Endodermal cell (in vitro differentiated cells): ENCODE measurements around the gene ARHGEF2. TPM values are rescaled to one million over a fixed set of nuclear protein-coding genes. Genes with fewer than 3 reads are reported as not detected.

ENCODE experiments used
- DNase-seq: peaks from one replicate; pipeline ENCODE4 v3.0.0-alpha.2; 2017
- H3K27ac ChIP-seq: 2 replicates; pipeline ENCODE4 v1.5.1; 2013; ENCODE audit warnings: mild to moderate bottlenecking, low read depth, low read length, moderate library complexity
- H3K27me3 ChIP-seq: 2 replicates; pipeline ENCODE4 v1.6.1; 2013; ENCODE audit warnings: mild to moderate bottlenecking, low read length, moderate library complexity; ENCODE audit not compliant: insufficient read depth, control insufficient read depth, poor library complexity, severe bottlenecking
- H3K36me3 ChIP-seq: 2 replicates; pipeline ENCODE4 v1.7.0; 2013; ENCODE audit warnings: mild to moderate bottlenecking, low read length, moderate library complexity; ENCODE audit not compliant: control insufficient read depth, insufficient read depth
- H3K4me1 ChIP-seq: one replicate; pipeline ENCODE4 v1.7.0; 2013; ENCODE audit warnings: low read length; ENCODE audit not compliant: control insufficient read depth, insufficient read depth
- H3K4me3 ChIP-seq: 2 replicates; pipeline ENCODE4 v1.5.1; 2013; ENCODE audit warnings: mild to moderate bottlenecking, low read length, moderate library complexity
- H3K9ac ChIP-seq: 2 replicates; pipeline ENCODE4 v1.6.1; 2013; ENCODE audit warnings: mild to moderate bottlenecking, low read length, moderate library complexity; ENCODE audit not compliant: poor library complexity, severe bottlenecking; ENCODE audit errors: extremely low read depth
- H3K9me3 ChIP-seq: 2 replicates; pipeline ENCODE4 v1.6.1; 2013; ENCODE audit warnings: mild to moderate bottlenecking, low read length, moderate library complexity; ENCODE audit not compliant: control insufficient read depth
- H3K27ac Mint-ChIP-seq: 2 replicates; pipeline ENCODE4 v1.8.0; 2020; ENCODE audit warnings: mixed read lengths
- H3K27me3 Mint-ChIP-seq: 2 replicates; pipeline ENCODE4 v1.8.0; 2021; ENCODE audit warnings: mild to moderate bottlenecking, mixed read lengths; ENCODE audit not compliant: insufficient read depth
- H3K36me3 Mint-ChIP-seq: 2 replicates; pipeline ENCODE4 v1.8.0; 2020; ENCODE audit warnings: low read depth, mixed read lengths
- H3K4me1 Mint-ChIP-seq: 2 replicates; pipeline ENCODE4 v1.8.0; 2020; ENCODE audit warnings: mixed read lengths
- H3K4me3 Mint-ChIP-seq: 2 replicates; pipeline ENCODE4 v1.8.0; 2020; ENCODE audit warnings: mild to moderate bottlenecking, moderate library complexity, mixed read lengths
- H3K9me3 Mint-ChIP-seq: 2 replicates; pipeline ENCODE4 v1.8.0; 2020; ENCODE audit warnings: mild to moderate bottlenecking, mixed read lengths
- CTCF ChIP-seq: fragments of 200-600 bp; sonication (generic); conservative IDR thresholded peaks from 2 replicates; pipeline ENCODE4 v1.5.0; 2021; ENCODE audit warnings: antibody characterized with exemption, mild to moderate bottlenecking
- WGBS, 2 experiments: methylation state at CpG; one replicate each; pipeline versions ENCODE4 v1.1.5 to v1.1.7; 2013; ENCODE audit warnings: missing lambda C conversion rate in 2 of 2, mixed read lengths in 1 of 2; ENCODE audit not compliant: insufficient coverage in 1 of 2, insufficient read length in 1 of 2; 5-methylcytosine and 5-hydroxymethylcytosine counted together
- total RNA-seq, 2 donors: library from RNA; stranded (reverse); fragmentation: NEBNext Ultra II Directional in 1 of 2; extraction: Animal tissue kit (Norgen Biotek cat#: 25700) in 1 of 2; gene quantifications; 2 replicates in 1 of 2; 3 replicates in 1 of 2; pipeline ENCODE4 v1.2.1, GENCODE V29; 2021

The ARHGEF2 gene
- total RNA-seq, 2 donors from 2014 or later, result 134 to 147 TPM

GRCh38 chr1:155979597-155980343, 1.4 kb upstream of the ARHGEF2 start:
- no peaks in the 10 kb centered on the region for H3K9me3 Mint-ChIP-seq
- no peaks in the 10 kb centered on the region for H3K27me3 ChIP-seq
- no peaks in the 10 kb centered on the region for H3K36me3 Mint-ChIP-seq
- DNase-seq, result no peak
- peaks cover 55% of the 10 kb centered on the region for H3K4me1 Mint-ChIP-seq
- peaks cover 21% of the 10 kb centered on the region for H3K4me1 ChIP-seq
- peaks cover under 1% of the 10 kb centered on the region for H3K36me3 ChIP-seq
- H3K9me3 ChIP-seq, result no peaks in the 10 kb centered on the region
- no peak overlapping the region for H3K9ac ChIP-seq
- H3K27ac ChIP-seq, result no peak overlapping the region
- WGBS, 2 experiments, result 42 to 76% methylated on average over 2 to 4 of the region's 4 CpGs
- peaks cover 4% of the 10 kb centered on the region for H3K27me3 Mint-ChIP-seq
- H3K4me3 ChIP-seq, result peak overlapping the region; percentile 93
- TF ChIP-seq CTCF, result no peak
- H3K4me3 Mint-ChIP-seq, result peak overlapping the region; percentile 96
- H3K27ac Mint-ChIP-seq, result peak overlapping the region; percentile 92

- H3K4me3 Mint-ChIP-seq, result peak overlapping the region; percentile 96
- Histone ChIP-seq H3K36me3 (peaks cover 8% of the 10 kb centered on the region), H3K4me1 (peaks cover 28% of the 10 kb centered on the region), H3K27me3 (no peaks in the 10 kb centered on the region), H3K4me3 (peak overlapping the region; percentile 93), H3K9me3 (no peaks in the 10 kb centered on the region), H3K27ac (peak overlapping the region; percentile 21), H3K9ac (peak overlapping the region; percentile 79)
- TF ChIP-seq CTCF, result no peak
- H3K36me3 Mint-ChIP-seq, result peaks cover 4% of the 10 kb centered on the region
- peaks cover 1% of the 10 kb centered on the region for H3K27me3 Mint-ChIP-seq
- H3K9me3 Mint-ChIP-seq, result no peaks in the 10 kb centered on the region
- WGBS, 2 experiments, result 7 to 10% methylated on average over 4 to 8 of the region's 8 CpGs
- H3K4me1 Mint-ChIP-seq, result peaks cover 57% of the 10 kb centered on the region
- peak overlapping the region; percentile 92 for H3K27ac Mint-ChIP-seq
- no peak for DNase-seq
These were observed 654 bp upstream of the ARHGEF2 start for GRCh38 chr1:155978973-155979429.

- 0 to 1% methylated on average over 5 to 52 of the region's 52 CpGs for WGBS, 2 experiments
- Histone ChIP-seq H3K27me3 (no peaks in the 10 kb centered on the region), H3K9me3 (no peaks in the 10 kb centered on the region), H3K36me3 (peaks cover 18% of the 10 kb centered on the region), H3K27ac (peak overlapping the region; percentile 83), H3K4me3 (peak overlapping the region; percentile 93), H3K4me1 (peaks cover 28% of the 10 kb centered on the region), H3K9ac (peak overlapping the region; percentile 79)
- peaks cover 64% of the 10 kb centered on the region for H3K4me1 Mint-ChIP-seq
- peak overlapping the region; percentile 94 for H3K27ac Mint-ChIP-seq
- H3K9me3 Mint-ChIP-seq, result no peaks in the 10 kb centered on the region
- peaks cover 10% of the 10 kb centered on the region for H3K36me3 Mint-ChIP-seq
- H3K4me3 Mint-ChIP-seq, result peak overlapping the region; percentile 96
- TF ChIP-seq CTCF, result no peak
- peaks cover 1% of the 10 kb centered on the region for H3K27me3 Mint-ChIP-seq
- peak; percentile 72 for DNase-seq
These were observed 540 bp downstream of the ARHGEF2 start for GRCh38 chr1:155977690-155978324.
